H1 (cell line): ENCODE measurements around the gene MREG. TPM values are rescaled to one million over a fixed set of nuclear protein-coding genes. Genes with fewer than 3 reads are reported as not detected.

ENCODE experiments used
- CTCF ChIA-PET: fragments of 300-600 bp; sonication (Branson Sonifier 250); formaldehyde crosslinking; loops from one replicate; lab custom pipeline; 2021; ENCODE audit not compliant: partially characterized antibody; lab: Charles Lee
- POLR2A ChIA-PET: fragments of 300-600 bp; sonication (Branson Sonifier 250); formaldehyde crosslinking; loops from one replicate; lab custom pipeline; 2021; ENCODE audit warnings: inconsistent platforms; ENCODE audit not compliant: partially characterized antibody; lab: Charles Lee
- DNase-seq, 2 experiments: peaks; one replicate each; pipeline versions ENCODE4 v3.0.0 to v3.0.0-alpha.2; 2010 to 2022; ENCODE audit warnings: low spot score in 2 of 2, low read depth in 1 of 2, mixed read lengths in 1 of 2
- FAIRE-seq: peaks from 2 replicates; lab custom pipeline; 2011; peaks lifted over from hg19 to GRCh38; lab: Jason Lieb, UNC
- H2AFZ ChIP-seq: 2 replicates; pipeline ENCODE4 v1.8.1; 2012; ENCODE audit warnings: low read length, inconsistent platforms
- H2AK5ac ChIP-seq: 2 replicates; pipeline ENCODE4 v1.6.1; 2013; ENCODE audit warnings: low read depth, low read length
- H2BK120ac ChIP-seq: replicated peaks from 2 replicates; pipeline ENCODE3; 2013; ENCODE audit warnings: low read depth, low read length, inconsistent platforms
- H2BK12ac ChIP-seq: 2 replicates; pipeline ENCODE4 v1.6.1; 2013; ENCODE audit warnings: low read depth, low read length
- H2BK15ac ChIP-seq: 2 replicates; pipeline ENCODE4 v1.6.1; 2013; ENCODE audit warnings: low read length
- H2BK20ac ChIP-seq: 2 replicates; pipeline ENCODE4 v1.6.1; 2013; ENCODE audit warnings: low read length
- H2BK5ac ChIP-seq: 2 replicates; pipeline ENCODE4 v1.6.1; 2013; ENCODE audit warnings: low read depth, low read length
- H3K14ac ChIP-seq: 2 replicates; pipeline ENCODE4 v1.6.1; 2013; ENCODE audit warnings: inconsistent platforms; ENCODE audit not compliant: insufficient read length
- H3K18ac ChIP-seq: 2 replicates; pipeline ENCODE4 v1.6.1; 2013; ENCODE audit warnings: low read length; ENCODE audit errors: extremely low read depth
- H3K23ac ChIP-seq: 2 replicates; pipeline ENCODE4 v1.6.1; 2013; ENCODE audit warnings: inconsistent platforms; ENCODE audit not compliant: insufficient read length
- H3K23me2 ChIP-seq: 2 replicates; pipeline ENCODE4 v1.6.1; 2013; ENCODE audit warnings: low read depth, low read length
- H3K27ac ChIP-seq: 2 replicates; pipeline ENCODE4 v1.6.1; 2011; ENCODE audit warnings: low read depth, low read length, inconsistent platforms
- H3K27me3 ChIP-seq, 4 experiments: replicated peaks in 1 of 4; 1 replicate in 1 of 4; 2 replicates in 3 of 4; pipeline versions ENCODE4 v1.6.1 to v1.8.1; 2011 to 2013; ENCODE audit warnings: low read length in 3 of 4, mild to moderate bottlenecking in 3 of 4, inconsistent platforms in 2 of 4, mixed read lengths in 2 of 4, moderate library complexity in 1 of 4; ENCODE audit not compliant: control insufficient read depth in 3 of 4, insufficient read depth in 3 of 4; ENCODE audit errors: extremely low read depth in 1 of 4
- H3K36me3 ChIP-seq, 4 experiments: 2 replicates each; pipeline versions ENCODE4 v1.6.1 to v1.8.1; 2011 to 2013; ENCODE audit warnings: mild to moderate bottlenecking in 4 of 4, low read length in 3 of 4, moderate library complexity in 2 of 4, control low read depth in 1 of 4, inconsistent platforms in 1 of 4; ENCODE audit not compliant: insufficient read depth in 4 of 4, control insufficient read depth in 2 of 4
- H3K4ac ChIP-seq: replicated peaks from 2 replicates; pipeline ENCODE3; 2013; ENCODE audit warnings: low read length, low read depth, mixed read lengths, inconsistent platforms; ENCODE audit not compliant: insufficient read length
- H3K4me1 ChIP-seq, 4 experiments: replicated peaks in 1 of 4; 1 replicate in 1 of 4; 2 replicates in 3 of 4; pipeline versions ENCODE4 v1.6.1 to v1.8.1; 2011 to 2013; ENCODE audit warnings: low read length in 3 of 4, inconsistent platforms in 2 of 4, mixed read lengths in 1 of 4; ENCODE audit not compliant: insufficient read depth in 4 of 4, control insufficient read depth in 3 of 4
- H3K4me2 ChIP-seq, 2 experiments: 2 replicates each; pipeline versions ENCODE4 v1.6.1 to v1.8.1; 2011 to 2013; ENCODE audit warnings: low read depth in 2 of 2, low read length in 2 of 2, control low read depth in 1 of 2, inconsistent platforms in 1 of 2, mild to moderate bottlenecking in 1 of 2; ENCODE audit not compliant: insufficient read depth in 1 of 2
- H3K4me3 ChIP-seq, 4 experiments: fragments of 200-600, 300-600 bp in 1 of 4; sonication (generic), shearing (Covaris generic), sonication (Bioruptor Twin) in 1 of 4; 2 replicates each; pipeline versions ENCODE4 v1.5.1 to v1.8.1; 2011 to 2016; ENCODE audit warnings: low read length in 4 of 4, low read depth in 3 of 4, control low read depth in 2 of 4, inconsistent platforms in 2 of 4, mild to moderate bottlenecking in 2 of 4, mixed read lengths in 1 of 4, moderate library complexity in 1 of 4; ENCODE audit not compliant: insufficient read depth in 2 of 4; ENCODE audit errors: extremely low read depth in 1 of 4
- H3K56ac ChIP-seq: replicated peaks from 2 replicates; pipeline ENCODE3; 2013; ENCODE audit warnings: low read depth, mild to moderate bottlenecking, mixed read lengths, low read length, inconsistent platforms; ENCODE audit not compliant: insufficient read length
- H3K79me1 ChIP-seq: 2 replicates; pipeline ENCODE4 v1.6.1; 2013; ENCODE audit warnings: low read depth, low read length, control low read depth
- H3K79me2 ChIP-seq, 2 experiments: 2 replicates each; pipeline versions ENCODE4 v1.6.1 to v1.8.1; 2012 to 2013; ENCODE audit warnings: low read length in 2 of 2, mild to moderate bottlenecking in 2 of 2, inconsistent platforms in 1 of 2; ENCODE audit not compliant: insufficient read depth in 2 of 2, control insufficient read depth in 1 of 2
- H3K9ac ChIP-seq, 4 experiments: replicated peaks in 1 of 4; 1 replicate in 1 of 4; 2 replicates in 3 of 4; pipeline versions ENCODE4 v1.6.1 to v1.8.1; 2011 to 2013; ENCODE audit warnings: low read depth in 3 of 4, low read length in 3 of 4, control low read depth in 2 of 4, mild to moderate bottlenecking in 2 of 4, moderate library complexity in 2 of 4, inconsistent platforms in 1 of 4; ENCODE audit errors: extremely low read depth in 1 of 4
- H3K9me3 ChIP-seq, 2 experiments: 2 replicates each; pipeline versions ENCODE4 v1.6.1 to v1.8.1; 2012 to 2013; ENCODE audit warnings: mild to moderate bottlenecking in 2 of 2, moderate library complexity in 2 of 2, control low read depth in 1 of 2, inconsistent platforms in 1 of 2, low read depth in 1 of 2, low read length in 1 of 2, mixed read lengths in 1 of 2; ENCODE audit not compliant: insufficient read depth in 2 of 2
- H4K20me1 ChIP-seq, 2 experiments: replicated peaks in 1 of 2; 2 replicates each; pipeline versions ENCODE3 to v1.8.1; 2011 to 2013; ENCODE audit warnings: inconsistent platforms in 2 of 2, low read length in 2 of 2, mild to moderate bottlenecking in 1 of 2; ENCODE audit not compliant: insufficient read depth in 2 of 2, control insufficient read depth in 1 of 2
- H4K5ac ChIP-seq: 2 replicates; pipeline ENCODE4 v1.6.1; 2013; ENCODE audit warnings: low read length, low read depth, mixed read lengths, inconsistent platforms; ENCODE audit not compliant: insufficient read length
- H4K8ac ChIP-seq: 2 replicates; pipeline ENCODE4 v1.8.0; 2013; ENCODE audit warnings: mild to moderate bottlenecking, moderate library complexity, low read length, inconsistent platforms; ENCODE audit not compliant: insufficient read depth; ENCODE audit errors: extremely low read depth
- H4K91ac ChIP-seq: replicated peaks from 2 replicates; pipeline ENCODE3; 2013; ENCODE audit warnings: low read length, mixed read lengths, inconsistent platforms; ENCODE audit not compliant: insufficient read length
- CBX5 ChIP-seq: fragments of 300-800, 300-1000 bp; sonication (generic); IDR thresholded peaks from 2 replicates; pipeline ENCODE4 v1.7.1; 2016; ENCODE audit warnings: antibody characterized with exemption, low read length, low read depth
- EGR1 ChIP-seq: IDR thresholded peaks from 2 replicates; pipeline ENCODE4 v1.6.1; 2011; ENCODE audit warnings: low read depth, low read length, borderline replicate concordance
- JUN ChIP-seq: IDR thresholded peaks from 2 replicates; pipeline ENCODE4 v1.6.1; 2011; ENCODE audit warnings: low read depth, mild to moderate bottlenecking, improper control_type of control experiment, low read length
- SP1 ChIP-seq: IDR thresholded peaks from 2 replicates; pipeline ENCODE4 v1.6.1; 2011; ENCODE audit warnings: low read depth, low read length
- YY1 ChIP-seq: IDR thresholded peaks from 2 replicates; pipeline ENCODE4 v1.6.1; 2011; ENCODE audit warnings: low read depth, mild to moderate bottlenecking, low read length
- WGBS, 2 experiments: shearing (Covaris generic) in 1 of 2; methylation state at CpG; one replicate each; pipeline versions ENCODE4 v1.1.6 to v1.1.7; 2013 to 2015; ENCODE audit warnings: low lambda C conversion rate in 2 of 2, mixed read lengths in 2 of 2, inconsistent platforms in 1 of 2, low coverage in 1 of 2, missing lambda C conversion rate in 1 of 2; ENCODE audit not compliant: insufficient replicate concordance in 2 of 2, insufficient coverage in 1 of 2, insufficient read length in 1 of 2; ENCODE audit errors: extremely low coverage in 1 of 2, missing lambda C conversion rate in 1 of 2; 5-methylcytosine and 5-hydroxymethylcytosine counted together
- polyA plus RNA-seq, 7 experiments: library from polyadenylated mRNA; depleted of rRNA in 3 of 7; stranded (reverse) in 5 of 7; unstranded in 2 of 7; fragments of >200 nt in 5 of 7; fragments of 200-250 nt in 2 of 7; gene quantifications; 1 replicate in 5 of 7; 2 replicates in 1 of 7; 4 replicates in 1 of 7; pipeline versions ENCODE4 v1.2.1 to v1.2.3, GENCODE V29; 2011 to 2013; ENCODE audit warnings: missing spikeins in 2 of 7, mixed read lengths in 2 of 7
- total RNA-seq: library from RNA; stranded (reverse); fragmentation: NEBNext Ultra II Directional; extraction: Animal tissue kit (Norgen Biotek cat#: 25700); gene quantifications from 2 replicates; pipeline ENCODE4 v1.2.1, GENCODE V29; 2021

The MREG gene
- total and polyA plus RNA-seq, 2 of the 8 experiments (the other 6 are each of a cell fraction or from before 2014, with no cell fraction given), result 7.5 to 31.9 TPM

- Histone ChIP-seq H2BK5ac (no peak overlapping the region), H3K56ac (no peak overlapping the region), H3K14ac (no peak overlapping the region), H4K91ac (no peak overlapping the region), H3K23ac (no peak overlapping the region), H3K9me3 (no peaks in the 10 kb centered on the region), H3K27me3 (no peaks in the 10 kb centered on the region), H3K4me1 (peaks cover 0 to 3% (median 0%) of the 10 kb centered on the region in 4 experiments; a peak in 1 of 7 replicates), H3K18ac (no peak overlapping the region), H2BK120ac (no peak overlapping the region), H3K9ac (no peak overlapping the region), H2BK15ac (no peak overlapping the region), H2BK12ac (no peak overlapping the region), H3K4ac (no peak overlapping the region), H3K79me2 (no peaks in the 10 kb centered on the region), H3K4me2 (no peak overlapping the region), H3K4me3 (no peak overlapping the region), H3K23me2 (peaks cover 2% of the 10 kb centered on the region; the same call in 1 of the 2 replicates), H2AFZ (no peak overlapping the region), H4K8ac (no peak overlapping the region), H4K20me1 (peaks cover 0 to 4% of the 10 kb centered on the region in 2 experiments), H3K27ac (no peak overlapping the region), H2BK20ac (no peak overlapping the region), H2AK5ac (no peak overlapping the region), H4K5ac (no peak overlapping the region), H3K36me3 (peaks cover 0 to 5% (median 3%) of the 10 kb centered on the region in 4 experiments; a peak in 3 of 8 replicates), H3K79me1 (no peaks in the 10 kb centered on the region)
- FAIRE-seq, result no peak
- CTCF ChIA-PET, result interaction anchor here (0.8 to 11.7 kb wide), 7 partner anchors 12 to 87 kb away, joined by 3 to 165 read pairs (median 13); no protein-coding TSS in a partner anchor
- POLR2A ChIA-PET, result interaction anchor here (0.7 to 1.5 kb wide), 3 partner anchors 9 to 25 kb away, joined by 3 to 6 read pairs (median 4); no protein-coding TSS in a partner anchor
- TF ChIP-seq YY1, result no peak
- TF ChIP-seq CBX5, result no peak
- TF ChIP-seq JUN, result no peak
- TF ChIP-seq EGR1, result no peak
- TF ChIP-seq SP1, result no peak
- WGBS, 2 experiments, result 82% methylated on average over 1 of the region's 1 CpG; no CpG with 5 or more reads in 1 of the 2 experiments
- DNase-seq, result no peak
Measured at GRCh38 chr2:216031960-216032689, 18.8 kb upstream of the MREG start.
